ENCODE measurements around the gene CAMLG. TPM values are rescaled to one million over a fixed set of nuclear protein-coding genes. Genes with fewer than 3 reads are reported as not detected.

The CAMLG gene
- total RNA-seq, result 12.9 and 27.9 TPM in 2 replicates

GRCh38 chr5:134738133-134738962, at the start of gene CAMLG:
Gene CAMLG (plus strand): TSS chr5:134738548. CDS start chr5:134738621, 73 bp downstream.

GRCh38 chr5:134758504-134759341, 20.4 kb downstream of the CAMLG start, which contains the start of gene DDX46:
Gene DDX46 (plus strand): TSS chr5:134758779. CDS start chr5:134758939, 160 bp downstream.

Other genes with a start within 250 kb of the CAMLG start
- gene JADE2, start 212.9 kb upstream of the CAMLG start, total RNA-seq, result 30.1 and 31.7 TPM in 2 replicates
- 14.5 and 18.9 TPM in 2 replicates for gene SAR1B, start 105.7 kb upstream of the CAMLG start, total RNA-seq
- 10.3 and 12.2 TPM in 2 replicates for gene SEC24A, start 89.8 kb upstream of the CAMLG start, total RNA-seq
- gene DDX46, start 20.2 kb downstream of the CAMLG start, total RNA-seq, result 8.6 and 17.3 TPM in 2 replicates
- gene C5orf24, start 107.4 kb downstream of the CAMLG start, total RNA-seq, result 33.7 and 41.2 TPM in 2 replicates
- gene TXNDC15, start 135.8 kb downstream of the CAMLG start, total RNA-seq, result 70.5 and 81.6 TPM in 2 replicates
- 6.2 and 7.5 TPM in 2 replicates for gene PCBD2, start 166.6 kb downstream of the CAMLG start, total RNA-seq
- 0.13 and 0.16 TPM in 2 replicates for gene CATSPER3, start 229.4 kb downstream of the CAMLG start, total RNA-seq

All from mesangial cell (primary cell).